ENCODE results near the gene PRR15.

DNA sequence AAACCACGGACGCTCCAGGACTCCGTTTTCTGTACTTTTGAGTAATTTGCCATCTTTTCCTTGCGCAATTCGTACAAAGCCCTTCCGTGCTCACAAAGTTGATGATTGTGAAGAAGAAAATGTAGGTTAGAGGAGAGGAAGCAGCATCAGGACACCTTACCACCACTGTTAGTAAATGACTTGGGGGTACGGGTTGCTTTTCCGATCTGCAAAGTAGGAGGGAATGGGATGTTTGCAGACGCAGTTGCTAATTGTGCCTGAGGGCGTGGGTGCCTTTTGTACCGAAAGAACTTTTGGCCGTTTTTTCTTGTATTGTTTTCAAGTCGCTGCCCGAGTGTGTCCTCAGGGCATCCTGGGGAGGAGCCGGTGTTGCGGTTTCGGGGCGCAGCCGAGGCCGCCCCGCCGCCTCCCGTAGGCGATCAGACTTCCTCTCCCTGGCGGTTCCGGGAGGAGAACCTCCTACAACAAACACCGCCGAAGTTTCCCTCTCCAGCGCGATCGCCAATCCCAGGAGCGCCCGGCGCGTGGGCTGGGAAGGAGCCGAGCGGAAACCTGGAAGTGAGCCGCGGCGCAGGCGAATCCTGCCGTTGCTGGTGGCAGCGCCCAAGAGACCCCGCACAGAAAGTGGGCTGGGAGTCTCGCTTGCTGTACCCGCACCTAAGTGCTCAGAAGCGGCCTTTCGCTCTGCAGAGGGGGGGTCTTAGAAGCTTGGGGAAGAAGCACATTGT is 1.0 kb downstream of the PRR15 start:
- TF ChIP-seq, protein P1, sequence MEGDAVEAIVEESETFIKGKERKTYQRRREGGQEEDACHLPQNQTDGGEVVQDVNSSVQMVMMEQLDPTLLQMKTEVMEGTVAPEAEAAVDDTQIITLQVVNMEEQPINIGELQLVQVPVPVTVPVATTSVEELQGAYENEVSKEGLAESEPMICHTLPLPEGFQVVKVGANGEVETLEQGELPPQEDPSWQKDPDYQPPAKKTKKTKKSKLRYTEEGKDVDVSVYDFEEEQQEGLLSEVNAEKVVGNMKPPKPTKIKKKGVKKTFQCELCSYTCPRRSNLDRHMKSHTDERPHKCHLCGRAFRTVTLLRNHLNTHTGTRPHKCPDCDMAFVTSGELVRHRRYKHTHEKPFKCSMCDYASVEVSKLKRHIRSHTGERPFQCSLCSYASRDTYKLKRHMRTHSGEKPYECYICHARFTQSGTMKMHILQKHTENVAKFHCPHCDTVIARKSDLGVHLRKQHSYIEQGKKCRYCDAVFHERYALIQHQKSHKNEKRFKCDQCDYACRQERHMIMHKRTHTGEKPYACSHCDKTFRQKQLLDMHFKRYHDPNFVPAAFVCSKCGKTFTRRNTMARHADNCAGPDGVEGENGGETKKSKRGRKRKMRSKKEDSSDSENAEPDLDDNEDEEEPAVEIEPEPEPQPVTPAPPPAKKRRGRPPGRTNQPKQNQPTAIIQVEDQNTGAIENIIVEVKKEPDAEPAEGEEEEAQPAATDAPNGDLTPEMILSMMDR (IDR thresholded peaks at IDR 0.05) = no peak
- TF ChIP-seq POLR2A (IDR thresholded peaks at IDR 0.05; ENCODE audit: low read depth) = no peak
- no peak for TF ChIP-seq POLR2AphosphoS5 (IDR thresholded peaks at IDR 0.05)
- no peak for TF ChIP-seq EP300 (IDR thresholded peaks at IDR 0.05)

All from esophagus muscularis mucosa (tissue), 4 donors.